ENCODE data around the gene PRICKLE2.

PRICKLE2 gene

GRCh38 chr3:64073158-64073761 is 152.0 kb downstream of the PRICKLE2 start:
- Histone ChIP-seq H3K4me3 (no peak overlapping the region), H3K27ac (no peak overlapping the region)
- TF ChIP-seq CTCF (IDR thresholded peaks at IDR 0.05) = no peak
- DNase-seq (ENCODE audit: low spot score) = no peak

GRCh38 chr3:64072126-64072525 is 153.1 kb downstream of the PRICKLE2 start:
- TF ChIP-seq CTCF (IDR thresholded peaks at IDR 0.05) = no peak
- Histone ChIP-seq H3K27ac (no peak overlapping the region), H3K4me3 (no peak overlapping the region)
- no peak for DNase-seq (ENCODE audit: low spot score)

- no peak for TF ChIP-seq CTCF (IDR thresholded peaks at IDR 0.05)
- DNase-seq (ENCODE audit: low spot score) = no peak
- no peak overlapping the region for H3K27ac ChIP-seq
These were observed 154.6 kb downstream of the PRICKLE2 start for GRCh38 chr3:64070704-64071103.

GRCh38 chr3:64067506-64068346 is 157.5 kb downstream of the PRICKLE2 start:
- no peak overlapping the region for H3K4me3 ChIP-seq
- DNase-seq (ENCODE audit: low spot score) = no peak

More at GRCh38 chr3:64070704-64071103, 154.6 kb downstream of the PRICKLE2 start:
- no peak overlapping the region for H3K4me3 ChIP-seq

GRCh38 chr3:64064804-64065203 is 160.5 kb downstream of the PRICKLE2 start:
- DNase-seq (ENCODE audit: low spot score) = no peak
- TF ChIP-seq CTCF (IDR thresholded peaks at IDR 0.05) = no peak
- H3K27ac ChIP-seq = no peak overlapping the region
- no peak overlapping the region for H3K4me3 ChIP-seq

More at GRCh38 chr3:64067506-64068346, 157.5 kb downstream of the PRICKLE2 start:
- no peak overlapping the region for H3K27ac ChIP-seq
- no peak for TF ChIP-seq CTCF (IDR thresholded peaks at IDR 0.05)

GRCh38 chr3:64063983-64064438 is 161.3 kb downstream of the PRICKLE2 start:
- no peak for TF ChIP-seq CTCF (IDR thresholded peaks at IDR 0.05)
- Histone ChIP-seq H3K27ac (no peak overlapping the region), H3K4me3 (no peak overlapping the region)
- no peak for DNase-seq (ENCODE audit: low spot score)

Measured in coronary artery (tissue), 2 donors.